Measurements from ENCODE around the gene SNRPD3.
"Not testable (repeated sequence)": the region's sequence is repeated elsewhere in the genome, so short reads cannot be mapped to it uniquely, and the experiment has no call there.

The SNRPD3 gene

GRCh38 chr22:24591286-24591830 is 35.6 kb downstream of the SNRPD3 start:
- no peaks in the 10 kb centered on the region for H3K9me3 ChIP-seq (ENCODE audit: severe bottlenecking)
- no peak overlapping the region for H3K4me3 ChIP-seq (ENCODE audit: low read depth, low read length)
- peaks cover 7% of the 10 kb centered on the region for H3K36me3 ChIP-seq
- TF ChIP-seq CTCF (IDR thresholded peaks at IDR 0.05; ENCODE audit: low read depth, low read length), result no peak
- no peaks in the 10 kb centered on the region for H3K27me3 ChIP-seq (ENCODE audit: insufficient read depth, low read depth, severe bottlenecking)
- DNase-seq, result no peak
- H3K27ac ChIP-seq, result no peak overlapping the region

GRCh38 chr22:24592058-24592850 is 36.5 kb downstream of the SNRPD3 start:
- DNase-seq, result no peak
- H3K9me3 ChIP-seq (ENCODE audit: severe bottlenecking), result peaks cover 2% of the 10 kb centered on the region
- no peaks in the 10 kb centered on the region for H3K27me3 ChIP-seq (ENCODE audit: insufficient read depth, low read depth, severe bottlenecking)
- H3K36me3 ChIP-seq, result no peaks in the 10 kb centered on the region; the same call in 1 of the 2 replicates
- H3K27ac ChIP-seq, result peak overlapping the region; percentile 64
- TF ChIP-seq CTCF (IDR thresholded peaks at IDR 0.05; ENCODE audit: low read depth, low read length), result no peak
- peak overlapping the region; percentile 57 for H3K4me3 ChIP-seq (ENCODE audit: low read depth, low read length)

- peak within 1 kb of the TSS; percentile 79 for H3K27ac ChIP-seq
- peaks cover 2% of the 10 kb centered on the region for H3K9me3 ChIP-seq (ENCODE audit: severe bottlenecking)
- no peaks in the 10 kb centered on the region for H3K27me3 ChIP-seq (ENCODE audit: insufficient read depth, low read depth, severe bottlenecking)
- no peaks in the 10 kb centered on the region; the same call in 1 of the 2 replicates for H3K36me3 ChIP-seq
- TF ChIP-seq CTCF (IDR thresholded peaks at IDR 0.05; ENCODE audit: low read depth, low read length), result no peak
- peak within 1 kb of the TSS; percentile 57 for H3K4me3 ChIP-seq (ENCODE audit: low read depth, low read length)
- peak; percentile 91 for DNase-seq
These were observed 37.2 kb downstream of the SNRPD3 start, which contains the start of gene LRRC75B for GRCh38 chr22:24592851-24593558. Gene LRRC75B, minus strand, starts transcription at chr22:24593073. Its CDS starts 34 bp downstream, at chr22:24593039.

GRCh38 chr22:24593559-24593835 is 37.7 kb downstream of the SNRPD3 start:
- not testable (repeated sequence) for H3K36me3 ChIP-seq; H3K27me3 ChIP-seq (ENCODE audit: insufficient read depth, low read depth, severe bottlenecking); DNase-seq; H3K9me3 ChIP-seq (ENCODE audit: severe bottlenecking)
- H3K4me3 ChIP-seq (ENCODE audit: low read depth, low read length), result peak overlapping the region; percentile 46
- peak overlapping the region; percentile 79 for H3K27ac ChIP-seq

GRCh38 chr22:24593836-24594568 is 38.2 kb downstream of the SNRPD3 start:
- Histone ChIP-seq H3K27me3 (ENCODE audit: insufficient read depth, low read depth, severe bottlenecking) (no peaks in the 10 kb centered on the region), H3K27ac (0 out of 2 replicates have a peak overlapping the region, but pooled peaks have one; percentile 1), H3K36me3 (no peaks in the 10 kb centered on the region; the same call in 1 of the 2 replicates), H3K4me3 (ENCODE audit: low read depth, low read length) (no peak overlapping the region), H3K9me3 (ENCODE audit: severe bottlenecking) (peaks cover 2% of the 10 kb centered on the region)
- DNase-seq, result no peak
- TF ChIP-seq CTCF (IDR thresholded peaks at IDR 0.05; ENCODE audit: low read depth, low read length), result no peak
